Measurements from ENCODE around the gene HAGHL. TPM values are rescaled to one million over a fixed set of nuclear protein-coding genes. Genes with fewer than 3 reads are reported as not detected.
A peak's percentile ranks its signal among the peaks of the same experiment; 100 is the strongest.

The HAGHL gene
- total RNA-seq, 1 experiment from 2014 or later: 6.8 TPM

DNA sequence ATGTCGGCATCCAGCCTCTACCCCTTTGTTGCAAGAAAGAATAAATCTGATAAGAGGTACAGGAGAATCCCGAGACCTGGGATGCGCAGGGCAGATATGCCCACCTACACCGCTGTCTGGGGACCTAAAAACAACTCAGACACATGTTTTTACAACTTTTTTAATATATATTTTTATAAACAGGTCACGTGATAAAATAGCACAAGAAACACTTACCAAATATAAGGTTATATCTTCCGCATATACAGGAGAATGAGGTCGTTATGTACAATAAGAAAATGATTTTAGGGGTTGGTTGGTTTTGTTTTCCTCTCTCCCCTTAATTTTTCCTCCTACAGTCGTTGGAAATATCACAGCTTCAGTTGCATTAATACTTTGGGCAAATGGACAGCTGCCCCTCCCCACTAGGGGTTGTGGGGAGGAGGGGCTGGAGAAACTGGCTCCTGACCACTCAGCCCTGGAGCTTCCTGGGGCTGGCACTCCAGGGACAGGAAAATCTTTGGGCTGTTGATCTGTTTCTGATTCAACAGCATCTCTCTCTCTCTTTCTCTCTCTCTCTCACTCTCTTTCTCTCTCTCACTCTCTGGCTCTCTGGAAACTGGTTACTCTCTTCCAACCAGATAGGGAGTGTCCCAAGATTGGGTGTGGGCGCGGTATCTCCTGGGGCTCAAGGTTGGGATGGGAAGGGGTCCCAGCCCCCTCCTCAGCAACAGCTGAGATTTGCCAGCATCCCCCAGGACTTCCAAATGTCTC lies 34.4 kb upstream of the HAGHL start:
- DNase-seq: no peak
- Histone ChIP-seq H3K4me3 (ENCODE audit: low read depth, low read length) (no peak overlapping the region), H3K4me1 (peaks cover 14% of the 10 kb centered on the region; the same call in 1 of the 2 replicates), H3K9me3 (no peaks in the 10 kb centered on the region), H3K27me3 (replicated peaks; ENCODE audit: control insufficient read depth, insufficient read depth, low read length) (no peaks in the 10 kb centered on the region), H3K36me3 (ENCODE audit: control insufficient read depth, insufficient read depth, low read length) (no peaks in the 10 kb centered on the region)
- Mint-ChIP-seq H3K4me3 (ENCODE audit: unreplicated experiment) (peak overlapping the region; percentile 30), H3K4me1 (ENCODE audit: low read depth, unreplicated experiment) (peaks cover 7% of the 10 kb centered on the region), H3K36me3 (ENCODE audit: insufficient read depth, unreplicated experiment) (peaks cover 20% of the 10 kb centered on the region), H3K27me3 (ENCODE audit: insufficient read depth, unreplicated experiment) (no peaks in the 10 kb centered on the region), H3K9me3 (ENCODE audit: unreplicated experiment) (no peaks in the 10 kb centered on the region), H3K27ac (ENCODE audit: unreplicated experiment) (no peak overlapping the region)
- intact Hi-C loops (cut with micrococcal nuclease; ENCODE audit: unreplicated experiment): no loop called here
- ChIA-PET POLR2A (no interaction called here), CTCF (no interaction called here)
- BruUV-seq (replicated peaks): no TSS peak
- TF ChIP-seq, protein P1, sequence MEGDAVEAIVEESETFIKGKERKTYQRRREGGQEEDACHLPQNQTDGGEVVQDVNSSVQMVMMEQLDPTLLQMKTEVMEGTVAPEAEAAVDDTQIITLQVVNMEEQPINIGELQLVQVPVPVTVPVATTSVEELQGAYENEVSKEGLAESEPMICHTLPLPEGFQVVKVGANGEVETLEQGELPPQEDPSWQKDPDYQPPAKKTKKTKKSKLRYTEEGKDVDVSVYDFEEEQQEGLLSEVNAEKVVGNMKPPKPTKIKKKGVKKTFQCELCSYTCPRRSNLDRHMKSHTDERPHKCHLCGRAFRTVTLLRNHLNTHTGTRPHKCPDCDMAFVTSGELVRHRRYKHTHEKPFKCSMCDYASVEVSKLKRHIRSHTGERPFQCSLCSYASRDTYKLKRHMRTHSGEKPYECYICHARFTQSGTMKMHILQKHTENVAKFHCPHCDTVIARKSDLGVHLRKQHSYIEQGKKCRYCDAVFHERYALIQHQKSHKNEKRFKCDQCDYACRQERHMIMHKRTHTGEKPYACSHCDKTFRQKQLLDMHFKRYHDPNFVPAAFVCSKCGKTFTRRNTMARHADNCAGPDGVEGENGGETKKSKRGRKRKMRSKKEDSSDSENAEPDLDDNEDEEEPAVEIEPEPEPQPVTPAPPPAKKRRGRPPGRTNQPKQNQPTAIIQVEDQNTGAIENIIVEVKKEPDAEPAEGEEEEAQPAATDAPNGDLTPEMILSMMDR (IDR thresholded peaks at IDR 0.05; ENCODE audit: insufficient read depth in 1 of 2, low read depth in 1 of 2, low read length in 1 of 2, severe bottlenecking in 1 of 2, unreplicated experiment in 1 of 2): no peak

DNA sequence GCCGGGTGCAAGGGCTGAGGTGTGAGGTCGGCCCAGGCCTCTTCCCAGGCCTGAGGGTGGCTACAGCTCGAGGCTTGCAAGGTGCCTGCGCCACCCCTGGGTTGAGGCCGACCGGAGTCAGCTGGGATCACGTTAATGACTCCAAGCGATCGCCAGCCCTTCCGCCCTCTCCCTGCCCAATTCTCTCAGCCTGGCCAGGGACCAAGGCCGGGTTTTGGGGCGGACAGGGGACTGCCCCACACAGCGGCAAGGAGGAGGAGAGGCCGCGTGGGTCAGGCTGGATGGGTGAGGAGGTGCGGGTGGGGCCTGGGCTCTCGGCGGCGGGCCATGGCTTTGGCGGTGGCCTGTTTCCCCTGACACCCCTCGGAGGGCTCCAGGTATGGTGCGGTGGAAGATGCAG lies 33.5 kb upstream of the HAGHL start:
- ChIA-PET POLR2A (no interaction called here), CTCF (interaction anchor here (0.6 kb wide), 1 partner anchor 27 kb away, joined by 3 read pairs; no protein-coding TSS in a partner anchor)
- H3K9me3 Mint-ChIP-seq (ENCODE audit: unreplicated experiment): no peaks in the 10 kb centered on the region
- H3K4me1 ChIP-seq: peaks cover 14% of the 10 kb centered on the region; the same call in 1 of the 2 replicates
- DNase-seq: no peak
- BruUV-seq (replicated peaks): no TSS peak
- H3K4me3 ChIP-seq (ENCODE audit: low read depth, low read length): peak overlapping the region; percentile 51
- H3K4me1 Mint-ChIP-seq (ENCODE audit: low read depth, unreplicated experiment): peaks cover 7% of the 10 kb centered on the region
- H3K27me3 Mint-ChIP-seq (ENCODE audit: insufficient read depth, unreplicated experiment): no peaks in the 10 kb centered on the region
- H3K36me3 ChIP-seq (ENCODE audit: control insufficient read depth, insufficient read depth, low read length): no peaks in the 10 kb centered on the region
- H3K36me3 Mint-ChIP-seq (ENCODE audit: insufficient read depth, unreplicated experiment): peaks cover 20% of the 10 kb centered on the region
- TF ChIP-seq, protein P1 (IDR thresholded peaks at IDR 0.05; ENCODE audit: insufficient read depth in 1 of 2, low read depth in 1 of 2, low read length in 1 of 2, severe bottlenecking in 1 of 2, unreplicated experiment in 1 of 2): no peak
- H3K4me3 Mint-ChIP-seq (ENCODE audit: unreplicated experiment): peak overlapping the region; percentile 71
- intact Hi-C loops (cut with micrococcal nuclease; ENCODE audit: unreplicated experiment): no loop called here
- H3K9me3 ChIP-seq: no peaks in the 10 kb centered on the region
- no peak overlapping the region for H3K27ac Mint-ChIP-seq (ENCODE audit: unreplicated experiment)
- H3K27me3 ChIP-seq (replicated peaks; ENCODE audit: control insufficient read depth, insufficient read depth, low read length): no peaks in the 10 kb centered on the region

DNA sequence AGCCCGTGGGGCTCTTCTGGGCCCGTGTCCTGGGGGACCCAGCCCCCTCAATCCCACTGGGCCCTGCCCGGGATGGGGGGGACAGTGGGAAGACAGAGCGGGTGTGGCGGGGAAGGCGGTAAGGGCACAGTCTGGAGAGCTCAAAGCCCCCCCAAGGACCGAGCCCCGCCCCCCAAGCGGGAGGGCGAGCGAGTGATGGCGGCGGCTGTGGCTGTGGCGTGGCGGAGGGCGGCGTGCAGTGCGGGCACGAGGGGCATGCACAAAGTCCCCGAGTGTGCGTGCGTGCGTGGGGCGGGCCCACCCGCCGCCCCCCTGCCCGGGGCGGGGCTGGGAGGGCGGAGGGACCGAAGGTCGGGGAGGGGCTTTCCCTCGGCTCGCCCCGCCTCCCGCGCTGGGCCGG lies 33.1 kb upstream of the HAGHL start:
- DNase-seq: no peak
- Mint-ChIP-seq H3K9me3 (ENCODE audit: unreplicated experiment) (no peaks in the 10 kb centered on the region), H3K4me3 (ENCODE audit: unreplicated experiment) (peak overlapping the region; percentile 71), H3K36me3 (ENCODE audit: insufficient read depth, unreplicated experiment) (peaks cover 20% of the 10 kb centered on the region), H3K27ac (ENCODE audit: unreplicated experiment) (no peak overlapping the region), H3K27me3 (ENCODE audit: insufficient read depth, unreplicated experiment) (no peaks in the 10 kb centered on the region), H3K4me1 (ENCODE audit: low read depth, unreplicated experiment) (peaks cover 7% of the 10 kb centered on the region)
- TF ChIP-seq, protein P1 (IDR thresholded peaks at IDR 0.05; ENCODE audit: insufficient read depth in 1 of 2, low read depth in 1 of 2, low read length in 1 of 2, severe bottlenecking in 1 of 2, unreplicated experiment in 1 of 2): no peak
- peak overlapping the region; percentile 51 for H3K4me3 ChIP-seq (ENCODE audit: low read depth, low read length)
- no TSS peak for BruUV-seq (replicated peaks)
- ChIA-PET CTCF (interaction anchor here (0.6 to 1.0 kb wide), 2 partner anchors 26 kb away, joined by 3 read pairs; no protein-coding TSS in a partner anchor), POLR2A (interaction anchor here (2.0 kb wide), 1 partner anchor 28 kb away, joined by 7 read pairs; the partner anchor contains the start of gene ANTKMT)
- H3K9me3 ChIP-seq: no peaks in the 10 kb centered on the region
- no peaks in the 10 kb centered on the region for H3K36me3 ChIP-seq (ENCODE audit: control insufficient read depth, insufficient read depth, low read length)
- intact Hi-C loops (cut with micrococcal nuclease; ENCODE audit: unreplicated experiment): no loop called here
- H3K27me3 ChIP-seq (replicated peaks; ENCODE audit: control insufficient read depth, insufficient read depth, low read length): no peaks in the 10 kb centered on the region
- peaks cover 14% of the 10 kb centered on the region; the same call in 1 of the 2 replicates for H3K4me1 ChIP-seq
